CD4-positive, alpha-beta T cell treated with Interleukin-10 for 1 hour (primary cell): ENCODE results near the gene TNNI2.
A peak's percentile ranks its signal among the peaks of the same experiment; 100 is the strongest.

Experiments
- DNase-seq: peaks from one replicate; pipeline ENCODE4 v3.0.0-alpha.2; 2020

TNNI2 gene

DNA sequence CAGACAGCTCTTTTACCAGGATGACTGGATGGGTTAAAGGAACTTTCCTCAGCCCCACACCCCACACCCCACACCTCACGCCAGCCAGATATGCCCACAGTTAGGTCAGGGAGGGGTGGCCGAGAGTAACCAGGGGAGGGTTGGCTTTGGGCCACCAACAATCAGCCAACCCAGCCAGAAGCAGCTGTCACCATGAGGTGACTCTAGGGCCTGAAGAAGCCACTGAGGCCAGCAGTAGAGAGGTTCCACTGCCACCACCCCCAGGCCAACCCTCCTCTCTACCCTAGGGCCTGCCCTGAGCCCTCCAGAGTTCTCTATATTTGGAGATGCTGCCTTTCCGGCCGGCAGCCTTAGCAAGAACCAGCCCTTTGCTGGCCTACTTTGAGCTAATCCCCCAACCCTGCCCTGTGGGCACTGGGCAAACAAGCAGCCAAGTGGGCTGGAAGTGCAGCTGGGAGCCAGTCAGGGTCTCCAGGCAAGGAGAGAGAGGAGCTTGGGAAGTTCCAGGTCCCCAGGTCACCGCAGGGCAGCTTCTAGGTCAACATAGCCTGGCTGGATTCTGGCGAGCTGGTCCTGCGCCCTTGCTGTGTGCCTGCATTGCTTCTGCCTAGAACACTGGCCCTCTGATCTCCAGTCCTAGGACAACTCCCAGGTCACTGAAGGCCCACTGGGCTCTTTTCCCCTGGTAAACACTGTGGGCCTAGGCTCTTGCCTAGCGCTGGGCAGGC, 16.0 kb upstream of the TNNI2 start:
- no peak for DNase-seq

DNA sequence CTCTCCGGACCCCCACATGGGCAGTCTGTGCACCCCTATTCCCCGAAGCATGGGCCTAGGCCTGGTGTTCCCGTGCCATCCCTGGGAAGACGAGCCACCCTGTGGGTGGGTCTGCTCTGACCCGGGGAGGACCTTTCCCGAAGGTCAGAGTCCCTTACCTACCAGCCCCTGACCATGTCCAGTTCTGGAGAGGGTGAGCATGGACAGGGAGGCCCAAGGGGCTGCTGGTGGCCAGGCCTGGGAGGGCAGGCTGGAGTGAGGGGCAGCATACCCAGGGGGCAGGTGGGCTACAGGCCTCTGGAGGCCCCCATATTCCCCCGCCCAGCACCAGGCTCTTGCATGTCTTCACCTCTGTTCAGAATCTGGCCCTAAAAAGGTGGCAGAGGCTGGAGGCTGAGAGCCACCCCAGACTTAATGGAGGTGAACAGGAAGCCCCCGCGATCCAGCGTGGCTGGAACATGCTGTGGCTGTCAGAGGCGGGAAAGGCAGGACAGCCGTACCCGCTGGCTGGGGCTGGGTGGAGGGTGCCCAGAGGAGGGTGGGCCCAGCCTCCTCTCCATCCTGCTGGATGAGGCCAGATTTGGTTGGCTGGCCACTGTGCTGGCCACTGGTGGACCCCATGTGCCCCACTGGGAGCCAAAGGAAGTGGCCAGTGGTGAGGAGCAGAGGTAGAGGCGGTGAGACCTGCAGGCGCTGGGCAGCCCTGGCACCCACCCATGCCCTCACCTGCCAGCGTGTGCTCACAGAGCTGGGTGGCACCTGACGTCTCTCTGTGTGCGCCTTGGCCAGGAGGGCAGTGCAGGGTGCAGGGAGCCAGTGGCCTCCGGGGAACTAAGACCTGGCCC, 15.2 kb upstream of the TNNI2 start:
- DNase-seq: no peak

DNA sequence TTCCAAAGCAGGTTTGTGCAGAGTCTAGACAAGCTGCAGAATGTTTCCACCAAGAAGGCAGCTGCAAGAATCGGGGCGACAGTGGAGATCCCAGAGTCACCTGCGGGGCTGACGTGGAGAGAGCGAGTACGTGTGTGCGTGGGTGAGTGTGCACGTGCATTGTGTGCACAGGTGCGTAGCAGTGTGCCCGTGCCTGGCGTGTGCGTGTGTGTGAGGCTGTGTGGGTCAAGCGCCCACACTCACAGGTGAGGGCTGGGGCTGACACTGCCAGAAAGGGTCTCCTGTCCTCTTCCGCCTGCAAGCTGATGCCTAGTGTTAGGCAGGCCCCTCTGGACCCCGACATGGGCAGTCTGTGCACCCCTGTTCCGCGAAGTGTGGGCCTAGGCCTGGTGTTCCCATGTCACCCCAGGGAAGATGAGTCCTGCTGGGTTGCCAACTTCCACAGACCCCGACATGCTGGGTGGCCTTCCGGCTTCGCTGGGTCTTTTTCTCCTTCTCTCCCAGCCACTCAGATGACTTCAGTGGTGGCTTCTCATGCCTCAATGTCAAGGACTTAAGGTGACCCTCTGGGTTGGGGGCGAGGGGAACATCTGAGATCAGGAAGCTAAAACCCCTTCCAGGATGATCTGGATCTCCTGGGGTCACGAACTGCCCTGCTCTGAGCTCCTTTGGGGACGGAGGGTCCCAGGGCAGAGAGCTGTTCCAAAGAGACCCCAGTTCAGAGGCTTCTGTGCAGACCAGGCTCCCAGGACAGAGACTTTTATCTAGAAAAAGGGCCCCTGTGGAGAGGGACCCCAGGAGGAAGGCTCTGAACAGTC, 14.4 kb upstream of the TNNI2 start:
- DNase-seq: no peak

DNA sequence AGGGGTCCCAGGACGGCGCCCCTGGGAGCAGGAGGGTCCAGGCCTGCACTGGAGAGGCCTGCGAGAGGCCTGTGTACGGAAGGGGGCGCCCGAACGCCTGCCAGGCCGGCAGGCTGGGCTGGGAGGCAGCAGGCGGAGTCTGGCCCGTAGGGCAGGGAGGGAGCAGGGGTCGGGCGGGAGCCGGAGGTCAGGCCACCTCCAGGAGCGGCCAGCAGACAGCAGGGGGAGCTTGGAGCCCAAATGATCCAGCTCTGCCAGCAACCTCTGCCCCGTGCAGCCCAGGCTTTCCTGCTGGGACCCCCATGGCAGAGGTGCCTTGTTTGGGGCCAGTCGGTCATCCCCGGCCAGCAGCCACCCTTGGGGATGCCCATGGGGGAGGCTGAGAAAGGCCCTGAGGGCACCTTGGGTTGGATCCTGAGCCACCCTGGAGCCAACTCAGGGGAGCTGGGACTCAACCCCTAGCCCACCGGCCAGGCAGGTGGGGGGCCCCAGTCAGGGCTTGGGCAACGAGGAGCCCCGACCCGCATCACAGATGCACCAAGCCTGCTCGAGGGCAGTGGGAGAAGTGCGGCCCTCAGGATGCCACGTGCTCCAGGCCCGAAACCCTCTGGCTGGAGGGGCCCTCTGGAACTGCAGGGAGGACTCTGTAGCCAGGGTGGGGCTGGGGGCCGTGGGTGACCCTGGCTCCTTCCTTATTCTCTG, 13.6 kb upstream of the TNNI2 start:
- DNase-seq: no peak

DNA sequence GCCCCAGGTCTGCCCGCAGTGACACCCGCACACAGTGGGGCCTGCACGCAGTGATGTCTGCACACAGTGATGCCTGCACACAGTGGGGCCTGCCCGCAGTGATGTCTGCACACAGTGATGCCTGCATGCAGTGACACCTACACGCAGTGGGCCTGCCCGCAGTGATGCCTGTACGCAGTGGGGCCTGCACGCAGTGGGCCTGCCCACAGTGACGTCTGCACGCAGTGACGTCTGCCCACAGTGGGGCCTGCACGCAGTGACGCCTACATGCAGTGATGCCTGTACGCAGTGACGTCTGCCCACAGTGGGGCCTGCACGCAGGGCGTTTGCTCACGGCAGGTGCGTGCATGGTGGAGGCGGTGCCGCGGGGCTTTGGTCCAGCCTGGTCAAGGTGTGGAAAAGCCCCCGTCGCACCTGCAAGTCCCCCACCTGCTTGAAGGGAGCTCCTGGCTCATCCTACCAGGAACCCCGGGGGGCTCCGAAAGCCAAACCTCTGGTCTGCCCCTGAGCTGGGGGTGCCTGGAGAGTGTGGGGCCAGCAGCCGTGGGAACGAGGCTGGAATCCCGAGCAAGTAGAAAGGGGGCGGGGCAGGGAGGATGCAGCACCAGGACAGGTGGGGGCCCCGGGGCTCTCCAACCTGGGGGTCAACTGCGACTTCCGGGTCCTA, 12.9 kb upstream of the TNNI2 start:
- DNase-seq: no peak

DNA sequence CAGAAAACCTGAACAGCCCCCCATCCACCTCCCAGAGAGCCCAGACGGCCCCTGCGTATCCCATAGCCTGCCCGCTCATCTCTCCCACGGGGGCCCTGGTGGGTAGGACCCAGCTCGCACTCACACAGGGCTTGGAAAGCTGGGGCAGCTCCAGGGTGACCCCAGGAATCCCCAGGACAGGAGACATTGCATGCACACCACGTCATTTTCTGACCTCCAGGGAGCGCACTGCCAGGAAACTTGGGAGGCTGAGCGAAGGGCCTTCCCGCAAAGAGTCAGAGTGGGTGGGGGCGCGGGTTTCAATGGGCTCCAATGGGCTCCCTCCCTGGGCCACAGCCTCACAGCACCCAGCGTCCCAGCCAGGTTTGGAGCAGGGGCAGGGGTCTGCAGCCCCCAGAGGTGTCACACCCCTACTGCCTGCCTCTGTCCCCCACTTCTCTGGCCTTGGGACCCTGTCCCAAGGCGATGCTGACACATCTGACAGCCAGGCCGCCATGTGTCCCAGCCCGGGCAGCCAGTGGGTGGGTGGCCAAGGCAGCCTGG, 12.2 kb upstream of the TNNI2 start:
- no peak for DNase-seq

DNA sequence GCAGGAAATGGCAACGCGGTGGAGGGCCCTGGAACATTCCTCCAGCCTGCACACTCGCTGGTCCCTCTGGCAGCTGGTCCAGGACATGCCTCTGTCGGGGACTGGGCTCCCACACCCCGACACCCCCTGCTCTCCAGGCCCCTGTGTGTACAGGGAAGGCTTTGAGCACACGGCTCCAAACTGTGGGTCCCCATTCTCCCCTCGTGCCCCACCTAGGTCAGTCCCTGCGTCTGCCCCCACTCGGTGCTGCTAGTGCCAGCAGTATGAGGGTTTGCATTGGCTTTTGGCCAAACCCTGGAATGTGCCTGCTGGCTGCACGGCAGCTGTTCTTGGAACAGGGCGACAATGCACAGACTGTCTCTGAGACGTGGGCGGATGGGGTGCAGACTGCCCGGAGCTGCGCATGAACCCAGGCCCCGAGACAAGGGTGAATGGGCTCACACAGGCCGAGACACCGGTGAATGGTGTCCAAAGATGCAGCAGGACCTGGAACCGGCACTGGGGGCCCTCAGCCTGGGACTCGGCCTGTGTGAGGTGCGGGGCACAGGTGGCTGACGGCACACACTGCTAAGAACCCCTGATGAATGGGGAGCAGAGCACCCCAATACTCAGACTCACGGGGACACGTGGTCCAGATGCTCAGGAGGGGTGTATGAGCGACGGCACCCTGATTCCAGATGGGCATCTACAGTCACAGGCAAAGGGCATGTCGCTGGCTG, 11.5 kb upstream of the TNNI2 start:
- no peak for DNase-seq

DNA sequence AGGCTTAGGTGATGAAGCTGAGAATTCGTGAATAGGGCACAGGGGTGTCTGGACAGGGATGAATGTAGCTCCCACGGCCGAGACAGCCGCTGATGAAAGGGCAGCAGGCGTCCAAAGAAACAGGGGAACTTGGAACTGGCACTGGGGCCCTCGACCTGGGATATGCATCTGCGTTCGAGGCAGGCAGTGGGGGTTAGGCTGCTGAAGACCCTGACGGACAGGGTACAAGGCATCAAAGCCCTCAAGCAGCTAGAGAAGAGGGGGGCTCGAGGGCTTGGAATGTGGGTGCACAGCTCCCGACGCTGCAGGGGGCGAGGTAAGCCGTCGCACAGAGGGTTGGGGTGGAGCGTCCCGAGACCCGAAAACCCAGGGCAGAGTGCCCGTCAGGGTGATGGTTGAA, 10.8 kb upstream of the TNNI2 start:
- DNase-seq: no peak

DNA sequence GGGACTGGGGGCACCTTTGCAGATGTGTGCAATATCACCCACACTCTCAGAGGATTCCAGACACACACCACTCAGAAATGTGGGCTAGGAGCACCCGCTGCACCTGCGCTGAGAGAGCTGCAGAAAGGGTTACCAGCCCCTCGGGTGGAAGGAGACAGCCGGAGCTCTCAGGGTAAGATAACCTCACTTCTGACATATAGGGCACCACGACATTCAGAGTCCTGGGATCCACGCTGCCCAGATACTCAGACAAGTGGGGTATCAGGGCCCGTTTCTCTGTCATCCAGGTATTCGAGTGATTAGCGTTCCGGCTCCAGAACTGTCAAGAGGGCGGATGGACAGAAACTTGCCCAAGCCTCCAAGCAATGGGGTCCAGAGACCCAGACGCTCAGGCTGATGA, 10.2 kb upstream of the TNNI2 start:
- DNase-seq: no peak

DNA sequence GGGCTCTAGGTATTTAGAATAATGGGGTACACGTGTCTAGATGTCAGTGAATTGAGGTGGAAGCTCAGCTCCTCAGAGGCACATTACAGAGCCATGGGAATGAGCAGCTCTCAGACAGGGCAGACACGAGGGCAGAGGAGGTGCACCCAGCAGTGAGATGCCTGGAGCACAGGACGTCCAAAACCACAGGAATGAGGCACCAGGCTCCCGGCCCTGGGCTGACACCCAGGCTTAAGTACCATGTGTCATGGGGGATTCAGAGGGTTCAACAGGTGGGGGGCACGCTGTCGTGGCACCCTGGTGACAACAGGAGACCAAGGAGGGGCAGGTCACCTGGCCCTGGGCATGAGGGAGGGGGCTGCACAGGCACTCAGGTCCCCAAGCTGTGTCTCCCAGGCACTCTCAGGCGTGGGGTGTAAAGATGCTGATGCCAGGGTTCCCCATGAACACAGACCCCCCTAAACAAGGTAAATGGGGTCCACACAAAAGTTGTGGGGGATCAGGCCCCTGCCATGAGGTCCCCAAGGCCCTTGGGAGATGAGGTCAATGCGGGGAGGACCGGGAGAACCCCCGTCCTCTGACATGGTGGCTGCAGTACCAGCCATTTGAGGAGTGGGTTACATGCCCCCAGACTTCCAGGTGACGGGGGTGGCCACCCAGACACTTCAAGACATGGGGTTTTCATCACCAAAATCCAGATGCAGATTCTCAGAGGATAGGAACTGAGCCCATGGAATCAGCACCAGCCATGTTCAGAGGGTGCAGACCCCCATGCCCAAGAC, 9.6 kb upstream of the TNNI2 start:
- DNase-seq: no peak

DNA sequence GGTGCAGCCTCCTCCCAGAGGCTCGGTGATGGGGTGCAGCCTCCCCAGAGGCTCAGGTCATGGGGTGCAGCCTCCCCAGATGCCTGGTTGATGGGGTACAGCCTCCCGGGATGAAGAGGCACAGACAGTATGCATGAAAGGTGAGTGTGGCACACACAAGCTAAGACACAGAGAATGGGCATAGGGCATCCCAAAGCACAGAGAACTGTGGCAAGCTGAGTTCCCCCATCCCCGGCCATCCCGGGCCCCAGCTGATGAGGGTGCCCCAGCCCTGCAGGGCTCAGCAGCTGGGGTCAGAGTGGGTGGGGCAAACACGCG, 8.8 kb upstream of the TNNI2 start:
- no peak for DNase-seq

DNA sequence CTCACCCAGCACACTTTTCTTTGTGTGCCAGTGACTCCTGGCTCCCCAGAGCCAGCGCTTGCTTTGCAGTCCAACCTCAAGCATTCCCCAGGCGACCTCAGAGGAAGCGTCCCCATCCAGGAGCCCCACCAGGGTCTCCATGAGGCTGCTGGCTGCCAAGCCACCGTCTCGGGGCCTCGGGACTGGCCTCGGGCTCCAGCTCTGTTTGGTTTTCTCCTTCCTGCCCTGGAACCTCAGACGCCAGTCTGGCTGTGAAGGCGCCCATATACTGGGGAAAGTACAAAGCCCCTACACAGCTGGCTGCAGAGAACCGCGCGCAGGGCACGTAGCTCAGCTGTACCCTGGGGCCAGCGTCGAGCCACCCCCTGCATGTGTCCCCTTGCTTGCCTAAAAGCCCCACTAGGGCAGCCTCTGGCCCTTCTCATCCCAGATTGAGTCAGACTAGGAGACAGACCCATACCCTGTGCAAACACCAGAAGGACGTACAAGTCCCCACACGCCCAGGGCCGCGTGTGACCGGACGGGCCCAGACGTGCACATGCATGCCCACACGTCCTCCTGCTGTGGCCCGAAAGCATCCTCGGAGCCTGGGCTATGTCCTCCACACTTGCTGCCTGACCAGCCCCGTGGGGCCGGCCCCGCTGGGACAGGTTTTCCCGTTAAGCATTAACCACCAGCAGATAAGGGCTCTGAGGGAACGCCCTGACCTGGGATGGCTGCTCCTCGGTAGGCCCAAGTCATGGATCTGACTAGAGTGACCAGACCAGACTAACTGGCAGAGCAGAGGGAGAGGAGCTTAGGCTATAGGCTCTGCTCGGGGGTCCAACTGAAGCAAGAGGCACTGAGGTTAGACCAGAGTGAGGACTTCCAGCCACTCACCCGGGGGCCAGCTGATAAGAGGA, 8.2 kb upstream of the TNNI2 start:
- no peak for DNase-seq

DNA sequence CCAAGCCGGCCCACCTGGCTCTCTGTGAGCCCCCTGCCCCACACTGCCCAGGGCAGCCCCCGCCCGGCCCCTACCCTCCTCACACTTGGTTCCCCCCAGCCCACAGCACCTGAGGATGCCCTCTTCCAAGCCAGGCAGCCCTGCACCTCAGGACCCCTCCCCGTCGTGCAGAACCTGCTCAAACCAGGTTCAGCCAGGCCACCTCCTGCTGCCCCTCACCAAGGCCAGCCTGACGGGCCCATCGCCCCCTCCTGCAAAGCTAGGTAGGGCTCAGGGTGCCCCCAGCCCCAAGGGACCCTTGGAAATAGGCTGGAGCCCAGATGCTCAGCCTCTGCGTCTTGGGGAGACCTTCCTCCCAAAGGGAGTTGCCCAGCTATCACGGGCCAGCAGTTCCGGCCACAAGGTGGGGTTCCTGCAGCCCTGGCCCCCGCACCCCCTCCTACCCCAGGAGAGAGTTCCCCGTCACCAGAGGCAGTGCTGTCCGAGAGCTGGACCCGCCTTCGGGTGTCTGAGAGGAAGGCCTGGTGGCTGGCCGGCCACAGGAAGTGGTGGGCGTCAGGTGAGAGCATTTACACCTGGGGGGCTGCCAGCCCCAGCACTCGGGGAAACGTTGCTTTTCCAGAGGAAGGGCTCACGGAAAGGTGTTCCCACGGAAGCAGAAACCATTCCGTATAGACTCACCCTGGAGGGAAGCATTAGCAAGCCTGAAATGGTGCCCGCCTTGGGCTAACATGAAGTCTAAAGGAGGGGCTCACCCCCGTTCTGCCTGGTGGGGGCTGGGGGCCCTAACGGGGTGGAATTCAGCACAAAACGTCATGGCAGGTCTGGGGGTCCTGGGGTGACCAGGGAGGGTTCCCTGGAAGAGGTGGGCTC, 7.2 kb upstream of the TNNI2 start:
- no peak for DNase-seq

DNA sequence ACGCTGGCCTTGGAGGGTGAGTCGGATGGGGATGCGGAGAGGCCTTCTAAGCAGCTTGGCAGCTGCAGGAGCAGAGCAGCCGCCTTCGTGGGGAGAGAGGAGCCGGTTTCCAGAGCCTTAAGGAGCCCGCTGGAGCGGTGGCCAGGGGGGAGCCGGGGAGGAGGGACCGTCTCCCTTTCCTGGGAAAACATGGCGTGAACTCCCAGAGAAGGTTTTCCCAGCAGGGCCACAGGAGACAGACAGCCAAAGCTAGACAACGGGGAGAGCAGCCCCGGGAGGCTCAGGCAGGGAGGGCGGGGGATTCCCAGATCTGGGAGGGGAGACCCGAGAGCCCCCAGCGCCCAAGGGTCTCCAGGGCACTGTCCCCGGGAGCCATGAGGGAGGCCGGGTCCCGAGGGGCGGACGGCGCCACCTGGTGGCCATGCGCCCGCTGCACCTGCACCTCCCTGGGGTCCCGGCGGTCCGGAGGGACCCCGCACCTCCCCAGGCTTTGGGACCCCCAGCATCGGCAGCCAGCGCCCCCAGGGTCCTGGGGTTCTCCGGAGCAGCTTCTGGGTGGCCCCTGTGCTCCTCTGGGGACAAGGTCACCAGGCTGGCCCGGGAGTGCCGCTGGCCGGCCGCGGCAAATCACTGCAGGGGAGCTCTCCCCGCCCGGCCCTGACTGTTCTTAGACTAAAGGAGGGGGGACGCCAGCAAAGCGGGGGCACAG, 6.4 kb upstream of the TNNI2 start:
- peak; percentile 62 for DNase-seq

DNA sequence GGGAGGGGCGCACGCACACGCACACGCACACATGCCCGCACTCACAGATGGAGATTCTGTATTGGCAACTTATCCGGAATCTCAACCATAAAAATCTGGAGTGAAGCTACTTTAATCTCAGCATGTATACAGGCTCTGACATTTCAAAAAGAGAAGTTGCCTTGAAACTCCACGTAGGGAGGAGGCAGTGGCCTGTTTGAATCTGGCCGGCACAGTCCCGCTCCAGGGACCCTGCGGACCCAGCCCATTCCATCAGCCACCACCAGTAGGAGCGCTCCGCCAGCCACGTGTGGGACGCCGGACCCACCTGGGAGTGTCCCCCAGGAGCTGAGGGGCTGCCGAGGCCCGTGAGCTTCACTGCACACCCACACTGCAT, 5.9 kb upstream of the TNNI2 start:
- no peak for DNase-seq

DNA sequence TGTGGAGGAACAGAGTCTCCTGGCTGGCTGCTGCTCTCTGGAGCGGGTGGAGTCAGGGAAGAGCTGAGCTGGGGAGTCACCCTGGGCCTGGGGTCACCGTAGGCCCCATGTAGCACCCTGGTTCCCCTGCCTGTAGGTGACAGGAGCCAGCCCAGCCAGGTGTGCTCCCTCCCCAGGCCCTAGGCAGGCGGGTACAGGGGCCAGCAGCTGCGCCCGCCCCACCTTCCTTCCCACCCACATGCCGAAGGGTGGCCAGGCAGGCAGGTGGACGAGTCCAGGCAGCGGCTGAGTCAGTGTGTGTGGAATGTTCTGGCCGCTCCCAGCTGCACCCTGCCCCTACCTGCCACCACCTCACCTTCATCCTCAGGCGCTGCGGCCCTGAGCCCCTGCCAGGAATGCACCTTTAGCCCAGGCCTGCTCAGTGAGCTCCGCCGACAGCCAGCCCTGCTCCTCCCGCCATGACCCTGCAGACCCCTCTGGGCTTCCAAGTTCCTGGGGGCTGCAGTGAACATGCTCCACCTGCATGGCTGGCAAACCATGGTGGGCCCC, 4.6 kb upstream of the TNNI2 start:
- no peak for DNase-seq

DNA sequence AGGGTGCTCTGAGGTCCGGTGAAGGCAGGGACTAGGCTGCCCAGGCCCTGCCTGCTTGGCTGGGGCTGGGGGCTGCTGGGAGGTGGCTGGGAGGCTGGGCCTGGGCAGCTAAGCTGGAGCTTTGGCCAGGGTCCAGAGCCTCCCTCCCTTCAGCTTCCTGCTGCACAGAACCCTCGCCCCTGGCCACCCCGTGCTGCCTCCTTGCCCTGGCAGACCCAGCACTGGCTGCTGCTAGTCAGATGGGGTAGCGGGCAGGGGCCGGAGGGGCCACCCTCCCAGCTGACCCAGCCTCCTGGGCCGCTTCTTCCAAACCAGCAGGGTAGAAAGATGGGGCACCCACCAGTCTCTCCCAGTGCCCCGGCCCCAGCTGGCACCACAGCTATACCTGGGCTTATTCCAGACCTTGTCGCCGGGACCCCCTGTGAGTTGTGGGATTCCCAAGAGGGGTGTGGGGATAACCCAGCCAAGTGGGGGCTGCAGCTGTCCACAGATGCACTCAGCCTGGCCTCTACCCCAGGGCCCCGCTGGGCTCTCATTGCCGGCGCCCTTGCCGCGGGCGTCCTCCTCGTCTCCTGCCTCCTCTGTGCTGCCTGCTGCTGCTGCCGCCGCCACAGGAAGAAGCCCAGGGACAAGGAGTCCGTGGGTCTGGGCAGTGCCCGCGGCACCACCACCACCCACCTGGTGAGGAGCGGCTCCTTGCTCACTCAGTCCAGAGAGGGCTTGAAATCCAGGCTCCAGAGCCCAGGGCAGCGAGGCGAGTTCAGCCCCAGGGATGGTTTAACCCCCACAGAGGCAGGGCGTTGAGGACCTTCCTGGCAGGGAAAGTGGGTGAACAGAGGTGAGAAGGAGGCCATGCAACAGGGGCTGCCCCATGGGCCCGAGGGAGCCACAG, 3.8 kb upstream of the TNNI2 start, which contains the start of gene SYT8:
Gene SYT8 (plus strand): TSS at position 212 of the 892 bp plus-strand sequence. CDS start 116 bp downstream, at position 328.
- DNase-seq: no peak
